ENCODE data around the gene PLD4.

The PLD4 gene

GRCh38 chr14:104957146-104958113 lies 32.8 kb downstream of the PLD4 start:
- Mint-ChIP-seq H3K27me3 (peaks cover 2% of the 10 kb centered on the region), H3K4me3 (no peak overlapping the region), H3K27ac (no peak overlapping the region), H3K4me1 (ENCODE audit: low read depth) (no peaks in the 10 kb centered on the region), H3K9me3 (ENCODE audit: low read depth) (no peaks in the 10 kb centered on the region), H3K36me3 (no peaks in the 10 kb centered on the region)

- no peak overlapping the region for H3K4me3 Mint-ChIP-seq
- H3K4me1 Mint-ChIP-seq (ENCODE audit: low read depth): no peaks in the 10 kb centered on the region
- H3K36me3 Mint-ChIP-seq: no peaks in the 10 kb centered on the region
- H3K27me3 Mint-ChIP-seq: peaks cover 4% of the 10 kb centered on the region
- no peak overlapping the region for H3K27ac Mint-ChIP-seq
- no peaks in the 10 kb centered on the region for H3K9me3 Mint-ChIP-seq (ENCODE audit: low read depth)
These were observed 39.9 kb downstream of the PLD4 start for GRCh38 chr14:104964546-104964945.

GRCh38 chr14:104965561-104966231 lies 41.0 kb downstream of the PLD4 start:
- H3K4me3 Mint-ChIP-seq: no peak overlapping the region
- H3K27me3 Mint-ChIP-seq: peaks cover 4% of the 10 kb centered on the region
- H3K9me3 Mint-ChIP-seq (ENCODE audit: low read depth): no peaks in the 10 kb centered on the region
- H3K36me3 Mint-ChIP-seq: no peaks in the 10 kb centered on the region
- no peak overlapping the region for H3K27ac Mint-ChIP-seq
- no peaks in the 10 kb centered on the region for H3K4me1 Mint-ChIP-seq (ENCODE audit: low read depth)

- no peak overlapping the region for H3K27ac Mint-ChIP-seq
- H3K36me3 Mint-ChIP-seq: no peaks in the 10 kb centered on the region
- no peaks in the 10 kb centered on the region for H3K4me1 Mint-ChIP-seq (ENCODE audit: low read depth)
- no peak overlapping the region for H3K4me3 Mint-ChIP-seq
- no peaks in the 10 kb centered on the region for H3K9me3 Mint-ChIP-seq (ENCODE audit: low read depth)
- peaks cover 4% of the 10 kb centered on the region for H3K27me3 Mint-ChIP-seq
These were observed 41.7 kb downstream of the PLD4 start for GRCh38 chr14:104966261-104966865.

GRCh38 chr14:104966981-104967385 lies 42.3 kb downstream of the PLD4 start:
- Mint-ChIP-seq H3K9me3 (ENCODE audit: low read depth) (no peaks in the 10 kb centered on the region), H3K4me1 (ENCODE audit: low read depth) (no peaks in the 10 kb centered on the region), H3K27me3 (peaks cover 4% of the 10 kb centered on the region), H3K36me3 (no peaks in the 10 kb centered on the region), H3K4me3 (no peak overlapping the region), H3K27ac (no peak overlapping the region)

GRCh38 chr14:104967386-104968152 lies 42.9 kb downstream of the PLD4 start:
- Mint-ChIP-seq H3K4me3 (no peak overlapping the region), H3K36me3 (no peaks in the 10 kb centered on the region), H3K9me3 (ENCODE audit: low read depth) (no peaks in the 10 kb centered on the region), H3K4me1 (ENCODE audit: low read depth) (no peaks in the 10 kb centered on the region), H3K27me3 (peaks cover 4% of the 10 kb centered on the region), H3K27ac (no peak overlapping the region)

- Mint-ChIP-seq H3K36me3 (no peaks in the 10 kb centered on the region), H3K4me1 (ENCODE audit: low read depth) (no peaks in the 10 kb centered on the region), H3K27ac (no peak overlapping the region), H3K27me3 (peaks cover 4% of the 10 kb centered on the region), H3K9me3 (ENCODE audit: low read depth) (no peaks in the 10 kb centered on the region), H3K4me3 (no peak overlapping the region)
These were observed 43.5 kb downstream of the PLD4 start for GRCh38 chr14:104968153-104968527.

- Mint-ChIP-seq H3K9me3 (ENCODE audit: low read depth) (no peaks in the 10 kb centered on the region), H3K4me3 (no peak overlapping the region), H3K27me3 (peaks cover 4% of the 10 kb centered on the region), H3K36me3 (no peaks in the 10 kb centered on the region), H3K4me1 (ENCODE audit: low read depth) (no peaks in the 10 kb centered on the region), H3K27ac (no peak overlapping the region)
These were observed 44.1 kb downstream of the PLD4 start for GRCh38 chr14:104968541-104969401.

GRCh38 chr14:104969741-104970230 lies 45.1 kb downstream of the PLD4 start:
- H3K9me3 Mint-ChIP-seq (ENCODE audit: low read depth): no peaks in the 10 kb centered on the region
- no peaks in the 10 kb centered on the region for H3K36me3 Mint-ChIP-seq
- peaks cover 4% of the 10 kb centered on the region for H3K27me3 Mint-ChIP-seq
- no peak overlapping the region for H3K4me3 Mint-ChIP-seq
- H3K27ac Mint-ChIP-seq: no peak overlapping the region
- H3K4me1 Mint-ChIP-seq (ENCODE audit: low read depth): no peaks in the 10 kb centered on the region

- H3K9me3 Mint-ChIP-seq (ENCODE audit: low read depth): no peaks in the 10 kb centered on the region
- H3K4me1 Mint-ChIP-seq (ENCODE audit: low read depth): no peaks in the 10 kb centered on the region
- H3K36me3 Mint-ChIP-seq: no peaks in the 10 kb centered on the region
- H3K27ac Mint-ChIP-seq: no peak overlapping the region
- no peak overlapping the region for H3K4me3 Mint-ChIP-seq
- H3K27me3 Mint-ChIP-seq: peaks cover 4% of the 10 kb centered on the region
These were observed 45.8 kb downstream of the PLD4 start for GRCh38 chr14:104970231-104971068.

GRCh38 chr14:104971447-104972240 lies 47.0 kb downstream of the PLD4 start:
- Mint-ChIP-seq H3K27ac (no peak overlapping the region), H3K9me3 (ENCODE audit: low read depth) (no peaks in the 10 kb centered on the region), H3K27me3 (peaks cover 7% of the 10 kb centered on the region), H3K36me3 (no peaks in the 10 kb centered on the region), H3K4me3 (no peak overlapping the region), H3K4me1 (ENCODE audit: low read depth) (peaks cover 3% of the 10 kb centered on the region)

GRCh38 chr14:104972301-104973134 lies 47.8 kb downstream of the PLD4 start:
- Mint-ChIP-seq H3K4me3 (no peak overlapping the region), H3K36me3 (no peaks in the 10 kb centered on the region), H3K27ac (no peak overlapping the region), H3K4me1 (ENCODE audit: low read depth) (peaks cover 3% of the 10 kb centered on the region), H3K27me3 (peaks cover 7% of the 10 kb centered on the region), H3K9me3 (ENCODE audit: low read depth) (no peaks in the 10 kb centered on the region)

Data from activated naive CD8-positive, alpha-beta T cell (primary cell).